Measurements from ENCODE around the gene RABIF.

- TF ChIP-seq POLR2A (IDR thresholded peaks at IDR 0.05) (no peak), CTCF (IDR thresholded peaks at IDR 0.05) (no peak)
These were observed 7.9 kb downstream of the RABIF start for GRCh38 chr1:202880961-202881460.
